Testis (tissue), 3 donors: ENCODE results near the gene TBX4. TPM values are rescaled to one million over a fixed set of nuclear protein-coding genes. Genes with fewer than 3 reads are reported as not detected.
"Not testable (repeated sequence)": the region's sequence is repeated elsewhere in the genome, so short reads cannot be mapped to it uniquely, and the experiment has no call there.

Experiments used
- DNase-seq: peaks from one replicate; pipeline ENCODE4 v3.0.0-alpha.2; 2019
- H3K27ac ChIP-seq, 2 donors: fragments of 200-600 bp; sonication (generic); one replicate each; pipeline ENCODE4 v1.5.1; 2019
- H3K27me3 ChIP-seq: fragments of 200-600 bp; sonication (generic); one replicate; pipeline ENCODE4 v1.5.1; 2019
- H3K36me3 ChIP-seq: fragments of 200-600 bp; sonication (generic); one replicate; pipeline ENCODE4 v1.5.1; 2017; ENCODE audit warnings: low read depth; ENCODE audit errors: missing control alignments
- H3K4me1 ChIP-seq: fragments of 200-600 bp; sonication (generic); one replicate; pipeline ENCODE4 v1.5.1; 2019
- H3K4me3 ChIP-seq, 2 donors: fragments of 200-600 bp; sonication (generic); one replicate each; pipeline ENCODE4 v1.5.1; 2017 to 2019
- H3K9me3 ChIP-seq: fragments of 200-600 bp; sonication (generic); one replicate; pipeline ENCODE4 v1.5.1; 2017
- POLR2A ChIP-seq: fragments of 450-650 bp; IDR thresholded peaks from one replicate; pipeline ENCODE4 v1.6.1; 2017; ENCODE audit warnings: antibody characterized with exemption, mild to moderate bottlenecking, moderate library complexity
- WGBS, 2 donors: methylation state at CpG; one replicate each; pipeline ENCODE4 v1.1.5; 2018; 5-methylcytosine and 5-hydroxymethylcytosine counted together
- intact Hi-C: fragments of 100-400 bp; cut with DNase I; formaldehyde crosslinking; loops from one replicate; pipeline ENCODE4 v1.15.1; 2023; ENCODE audit warnings: low total_unique reads
- polyA plus RNA-seq: library from polyadenylated mRNA; stranded (reverse); fragments of 350-450 nt; fragmentation: Illumina TruSeq; extraction: RNeasy Lipid Tissue Mini Kit (QIAGEN cat#74804); gene quantifications from one replicate; pipeline ENCODE4 v1.2.3, GENCODE V29; 2014; ENCODE audit warnings: low read depth, low replicate concordance; ENCODE audit not compliant: insufficient read depth
- total RNA-seq, 2 donors: library from RNA; depleted of rRNA; stranded (reverse); fragments of >200 nt; gene quantifications; one replicate each; pipeline ENCODE4 v1.2.3, GENCODE V29; 2016
- TF ChIP-seq, protein P1 (sequence below), 3 experiments: fragments of 450-650 bp in 2 of 3; fragments of 200-600 bp in 1 of 3; sonication (generic) in 1 of 3; IDR thresholded peaks; one replicate each; pipeline ENCODE4 v1.5.1; 2016 to 2019; ENCODE audit warnings: antibody characterized with exemption in 3 of 3, mild to moderate bottlenecking in 2 of 3, moderate library complexity in 1 of 3

Gene TBX4
- total and polyA plus RNA-seq, 3 donors from 2014 or later: 1.5 to 3.2 (median 1.7) TPM

DNA sequence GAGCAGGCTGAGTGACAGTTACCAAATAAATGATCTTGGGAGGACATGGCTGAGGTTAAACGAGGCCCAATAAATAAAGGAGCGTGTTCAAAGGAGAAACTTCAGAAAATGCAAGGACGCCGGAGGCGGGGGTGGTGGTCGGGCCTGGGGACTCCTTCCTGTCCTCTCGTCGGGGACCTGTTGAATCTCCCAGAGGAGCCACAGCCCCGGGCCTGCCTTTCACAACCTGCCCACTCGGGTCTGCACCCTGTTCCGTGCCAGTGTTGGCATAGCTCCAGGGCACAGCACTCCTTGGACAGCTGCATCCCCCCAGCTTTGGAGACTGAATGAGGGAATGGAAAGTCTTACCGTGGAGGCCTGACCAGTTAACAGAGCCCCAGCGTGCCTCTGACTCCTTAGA, 8.1 kb upstream of the TBX4 start:
- no peak for DNase-seq
- no peak overlapping the region for H3K27ac ChIP-seq
- intact Hi-C loops: no loop called here
- WGBS, 2 donors: 54 to 56% methylated on average over 10 to 13 of the region's 13 CpGs
- H3K4me1 ChIP-seq: no peaks in the 10 kb centered on the region
- no peaks in the 10 kb centered on the region for H3K36me3 ChIP-seq
- peak overlapping the region; percentile 40 to 51 for H3K4me3 ChIP-seq
- no peaks in the 10 kb centered on the region for H3K9me3 ChIP-seq
- H3K27me3 ChIP-seq: no peaks in the 10 kb centered on the region
- TF ChIP-seq POLR2A: no peak
- TF ChIP-seq, protein P1, sequence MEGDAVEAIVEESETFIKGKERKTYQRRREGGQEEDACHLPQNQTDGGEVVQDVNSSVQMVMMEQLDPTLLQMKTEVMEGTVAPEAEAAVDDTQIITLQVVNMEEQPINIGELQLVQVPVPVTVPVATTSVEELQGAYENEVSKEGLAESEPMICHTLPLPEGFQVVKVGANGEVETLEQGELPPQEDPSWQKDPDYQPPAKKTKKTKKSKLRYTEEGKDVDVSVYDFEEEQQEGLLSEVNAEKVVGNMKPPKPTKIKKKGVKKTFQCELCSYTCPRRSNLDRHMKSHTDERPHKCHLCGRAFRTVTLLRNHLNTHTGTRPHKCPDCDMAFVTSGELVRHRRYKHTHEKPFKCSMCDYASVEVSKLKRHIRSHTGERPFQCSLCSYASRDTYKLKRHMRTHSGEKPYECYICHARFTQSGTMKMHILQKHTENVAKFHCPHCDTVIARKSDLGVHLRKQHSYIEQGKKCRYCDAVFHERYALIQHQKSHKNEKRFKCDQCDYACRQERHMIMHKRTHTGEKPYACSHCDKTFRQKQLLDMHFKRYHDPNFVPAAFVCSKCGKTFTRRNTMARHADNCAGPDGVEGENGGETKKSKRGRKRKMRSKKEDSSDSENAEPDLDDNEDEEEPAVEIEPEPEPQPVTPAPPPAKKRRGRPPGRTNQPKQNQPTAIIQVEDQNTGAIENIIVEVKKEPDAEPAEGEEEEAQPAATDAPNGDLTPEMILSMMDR (IDR thresholded peaks at IDR 0.05): no peak

DNA sequence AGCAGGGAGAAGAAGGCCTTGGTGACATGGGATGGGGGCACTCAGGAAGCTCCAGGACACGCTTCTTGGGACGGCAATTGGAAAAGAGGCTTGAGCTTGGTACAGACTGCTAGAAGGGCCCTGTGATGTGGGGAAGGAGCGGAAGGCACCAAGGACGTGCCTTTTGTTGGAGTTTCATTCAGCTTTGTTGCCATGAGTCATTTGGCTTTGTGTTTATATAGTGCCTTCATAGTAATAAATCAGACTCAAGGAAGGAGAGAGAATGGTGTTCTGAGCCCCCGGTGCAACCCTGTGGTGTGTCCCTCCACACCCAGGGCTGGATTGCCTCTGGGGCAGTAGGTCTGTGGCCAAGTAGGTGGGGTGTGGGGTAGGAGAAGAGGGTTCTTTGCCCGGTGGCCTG, 7.4 kb upstream of the TBX4 start:
- intact Hi-C loops: no loop called here
- no peak overlapping the region for H3K27ac ChIP-seq
- WGBS, 2 donors: 62 to 72% methylated on average over 6 of the region's 6 CpGs
- DNase-seq: no peak
- no peak overlapping the region for H3K4me3 ChIP-seq
- no peaks in the 10 kb centered on the region for H3K9me3 ChIP-seq
- no peaks in the 10 kb centered on the region for H3K4me1 ChIP-seq
- no peak for TF ChIP-seq POLR2A
- TF ChIP-seq, protein P1 (IDR thresholded peaks at IDR 0.05): no peak
- H3K27me3 ChIP-seq: no peaks in the 10 kb centered on the region
- H3K36me3 ChIP-seq: no peaks in the 10 kb centered on the region

DNA sequence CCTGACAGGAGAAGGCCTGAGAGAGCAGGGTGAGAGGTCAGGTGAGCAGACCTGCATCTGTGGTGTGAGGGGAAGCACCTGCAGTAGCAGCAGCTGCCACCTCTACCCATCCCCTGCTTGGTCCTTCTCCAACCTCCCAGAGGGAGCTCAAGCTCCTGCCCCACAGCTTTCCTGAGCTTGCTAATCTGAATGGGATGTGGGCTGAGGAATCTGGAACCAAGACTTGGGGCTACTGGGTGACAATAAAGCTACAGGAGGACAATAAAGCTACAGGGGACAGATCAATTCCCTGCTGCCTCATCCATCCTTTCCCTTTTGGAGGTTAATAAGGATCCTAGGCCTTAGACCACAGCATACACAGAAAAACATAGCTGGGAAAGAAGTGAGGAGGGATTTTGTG, 4.9 kb upstream of the TBX4 start:
- Histone ChIP-seq H3K36me3 (no peaks in the 10 kb centered on the region), H3K27ac (no peak overlapping the region), H3K9me3 (no peaks in the 10 kb centered on the region), H3K27me3 (no peaks in the 10 kb centered on the region), H3K4me3 (no peak overlapping the region), H3K4me1 (no peaks in the 10 kb centered on the region)
- intact Hi-C loops: no loop called here
- DNase-seq: no peak
- TF ChIP-seq POLR2A: no peak
- TF ChIP-seq, protein P1 (IDR thresholded peaks at IDR 0.05): no peak

DNA sequence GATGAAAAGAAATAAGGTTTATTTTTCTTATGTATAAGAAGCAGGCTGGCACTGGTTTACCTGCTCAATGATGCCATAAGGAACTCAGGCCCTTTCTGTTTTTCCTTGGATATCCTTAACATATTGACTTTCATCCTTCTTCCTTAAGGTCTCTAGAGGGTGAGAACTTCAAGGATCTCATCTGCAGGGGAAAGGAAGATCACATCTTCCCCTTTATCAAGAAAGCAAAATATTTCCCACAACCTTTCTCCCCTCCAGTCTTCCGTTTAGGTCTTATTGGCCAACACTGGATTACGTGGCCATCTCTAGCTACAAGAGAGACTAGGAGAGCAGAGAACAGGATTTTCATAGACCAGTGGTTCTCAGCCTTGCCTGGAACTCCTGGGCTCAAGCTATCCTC, 4.2 kb upstream of the TBX4 start:
- DNase-seq: no peak
- H3K4me1 ChIP-seq: no peaks in the 10 kb centered on the region
- no peaks in the 10 kb centered on the region for H3K9me3 ChIP-seq
- H3K27me3 ChIP-seq: peaks cover 3% of the 10 kb centered on the region
- no peaks in the 10 kb centered on the region for H3K36me3 ChIP-seq
- intact Hi-C loops: no loop called here
- no peak overlapping the region for H3K27ac ChIP-seq
- H3K4me3 ChIP-seq: no peak overlapping the region
- TF ChIP-seq POLR2A: no peak
- TF ChIP-seq, protein P1 (IDR thresholded peaks at IDR 0.05): no peak
- 80 to 98% methylated on average over 2 of the region's 2 CpGs for WGBS, 2 donors

DNA sequence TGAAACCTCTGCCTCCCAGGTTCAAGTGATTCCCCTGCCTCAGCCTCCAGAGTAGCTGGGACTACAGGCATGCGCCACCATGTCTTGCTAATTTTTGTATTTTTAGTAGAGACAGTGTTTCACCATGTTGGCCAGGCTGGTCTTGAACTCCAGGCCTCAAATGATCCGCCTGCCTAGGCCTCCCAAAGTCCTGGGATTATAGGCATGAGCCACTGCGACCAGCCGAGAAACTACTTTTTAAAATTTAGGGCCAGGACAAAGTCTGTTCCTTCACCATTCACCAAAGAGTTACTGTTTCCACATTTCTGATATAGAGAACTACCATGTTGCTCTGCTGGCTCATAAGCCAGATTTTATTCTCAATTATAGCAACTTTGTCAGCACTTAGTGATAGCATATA, 3.1 kb upstream of the TBX4 start:
- WGBS, 2 donors: 77 to 81% methylated on average over 4 of the region's 4 CpGs
- H3K4me3 ChIP-seq, DNase-seq, H3K27me3 ChIP-seq, H3K4me1 ChIP-seq, H3K27ac ChIP-seq, H3K36me3 ChIP-seq, intact Hi-C loops, H3K9me3 ChIP-seq: not testable (repeated sequence)
